LNCaP clone FGC (cell line): Measurements from ENCODE around the gene SECISBP2.
"Not testable (repeated sequence)": the region's sequence is repeated elsewhere in the genome, so short reads cannot be mapped to it uniquely, and the experiment has no call there.

ENCODE experiments used
- DNase-seq: peaks from one replicate; pipeline ENCODE4 v3.0.0-alpha.2; 2011; ENCODE audit warnings: low read depth
- H3K4me3 ChIP-seq: 2 replicates; pipeline ENCODE4 v1.5.1; 2011; ENCODE audit warnings: mild to moderate bottlenecking, low read depth, low read length, control low read depth
- CTCF ChIP-seq: IDR thresholded peaks from 2 replicates; pipeline ENCODE4 v1.5.1; 2012; ENCODE audit warnings: mild to moderate bottlenecking; ENCODE audit not compliant: control insufficient read depth, insufficient read depth; ENCODE audit errors: extremely low read depth

The SECISBP2 gene, protein sequence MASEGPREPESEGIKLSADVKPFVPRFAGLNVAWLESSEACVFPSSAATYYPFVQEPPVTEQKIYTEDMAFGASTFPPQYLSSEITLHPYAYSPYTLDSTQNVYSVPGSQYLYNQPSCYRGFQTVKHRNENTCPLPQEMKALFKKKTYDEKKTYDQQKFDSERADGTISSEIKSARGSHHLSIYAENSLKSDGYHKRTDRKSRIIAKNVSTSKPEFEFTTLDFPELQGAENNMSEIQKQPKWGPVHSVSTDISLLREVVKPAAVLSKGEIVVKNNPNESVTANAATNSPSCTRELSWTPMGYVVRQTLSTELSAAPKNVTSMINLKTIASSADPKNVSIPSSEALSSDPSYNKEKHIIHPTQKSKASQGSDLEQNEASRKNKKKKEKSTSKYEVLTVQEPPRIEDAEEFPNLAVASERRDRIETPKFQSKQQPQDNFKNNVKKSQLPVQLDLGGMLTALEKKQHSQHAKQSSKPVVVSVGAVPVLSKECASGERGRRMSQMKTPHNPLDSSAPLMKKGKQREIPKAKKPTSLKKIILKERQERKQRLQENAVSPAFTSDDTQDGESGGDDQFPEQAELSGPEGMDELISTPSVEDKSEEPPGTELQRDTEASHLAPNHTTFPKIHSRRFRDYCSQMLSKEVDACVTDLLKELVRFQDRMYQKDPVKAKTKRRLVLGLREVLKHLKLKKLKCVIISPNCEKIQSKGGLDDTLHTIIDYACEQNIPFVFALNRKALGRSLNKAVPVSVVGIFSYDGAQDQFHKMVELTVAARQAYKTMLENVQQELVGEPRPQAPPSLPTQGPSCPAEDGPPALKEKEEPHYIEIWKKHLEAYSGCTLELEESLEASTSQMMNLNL

GRCh38 chr9:89318123-89319014, at the start of gene SECISBP2:
Gene SECISBP2, plus strand, starts transcription at chr9:89318500. Its CDS starts 77 bp downstream, at chr9:89318577.
- peak within 1 kb of the TSS; percentile 69 for H3K4me3 ChIP-seq
- peak; percentile 96 for DNase-seq
- peak; percentile 74 for TF ChIP-seq CTCF

DNA sequence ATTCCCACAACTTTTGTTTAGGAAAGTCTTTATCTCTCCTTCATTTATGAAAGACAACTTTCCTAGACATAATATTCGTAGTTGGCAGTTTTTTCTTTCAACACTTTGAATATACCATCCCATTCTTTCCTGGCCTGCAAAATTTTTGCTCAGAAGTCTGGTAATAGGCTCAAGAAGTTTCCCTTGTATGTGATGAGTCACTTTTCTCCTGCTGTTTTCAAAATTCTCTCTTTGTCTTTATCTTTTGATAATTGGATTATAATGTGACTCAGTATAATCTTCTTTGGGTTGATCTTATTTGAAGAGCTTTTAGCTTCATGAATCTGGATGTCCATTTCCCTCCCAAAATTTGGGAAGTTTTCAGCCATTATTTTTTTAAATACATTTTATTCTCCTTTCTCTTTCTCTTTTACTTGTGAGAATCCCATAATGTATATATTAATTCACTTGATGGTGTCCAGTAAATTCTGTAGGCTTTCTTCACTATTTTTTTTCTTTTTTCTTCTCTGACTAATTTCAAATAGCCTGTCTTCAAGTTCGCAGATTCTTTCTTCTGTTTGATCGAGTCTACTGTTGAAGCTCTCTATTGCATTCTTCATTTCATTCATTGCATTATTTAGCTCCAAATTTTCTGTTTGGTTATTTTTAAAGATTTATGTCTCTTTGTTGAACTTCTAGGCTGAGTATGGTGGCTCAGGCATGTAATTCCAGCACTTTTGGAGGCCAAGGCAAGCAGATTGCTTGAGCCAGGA, 44.6 kb upstream of the SECISBP2 start:
- no peak for TF ChIP-seq CTCF
- no peak for DNase-seq
- no peak overlapping the region for H3K4me3 ChIP-seq

- H3K4me3 ChIP-seq: no peak overlapping the region
- TF ChIP-seq CTCF: no peak
- DNase-seq: no peak
Measured at GRCh38 chr9:89274838-89275237, 43.5 kb upstream of the SECISBP2 start.

- DNase-seq, H3K4me3 ChIP-seq: not testable (repeated sequence)
Measured at GRCh38 chr9:89276040-89276439, 42.3 kb upstream of the SECISBP2 start.

- DNase-seq: no peak
- no peak for TF ChIP-seq CTCF
- H3K4me3 ChIP-seq: no peak overlapping the region
Measured at GRCh38 chr9:89277043-89277442, 41.3 kb upstream of the SECISBP2 start.

DNA sequence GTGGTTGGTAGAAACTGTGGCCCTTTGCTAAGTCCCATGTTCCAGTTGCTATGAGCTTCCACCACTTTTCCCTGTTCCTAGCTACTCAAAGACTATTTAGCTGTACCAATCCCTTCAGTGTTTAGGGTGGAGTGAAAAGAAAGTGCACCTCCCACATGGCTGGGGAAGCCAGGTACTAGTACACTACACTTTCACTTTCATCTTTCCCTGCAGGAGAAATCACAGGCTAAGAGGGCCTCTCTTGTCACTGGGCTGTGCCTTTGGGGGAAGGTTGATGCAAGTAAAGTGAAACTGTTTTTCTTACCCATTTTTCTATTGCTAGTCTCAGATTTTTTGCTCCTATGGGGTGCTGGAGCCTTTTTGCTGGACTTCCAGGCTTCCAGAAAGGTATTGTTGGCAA, 40.8 kb upstream of the SECISBP2 start:
- no peak for TF ChIP-seq CTCF
- H3K4me3 ChIP-seq: no peak overlapping the region
- no peak for DNase-seq
